ENCODE results near the gene GIGYF2.

GIGYF2 gene

GRCh38 chr2:232809349-232810124 lies 112.4 kb downstream of the GIGYF2 start:
- H3K27ac Mint-ChIP-seq, result no peak overlapping the region
- H3K36me3 Mint-ChIP-seq, result peaks cover 18% of the 10 kb centered on the region
- peaks cover 9% of the 10 kb centered on the region for H3K4me1 Mint-ChIP-seq
- no peaks in the 10 kb centered on the region for H3K9me3 Mint-ChIP-seq
- H3K27me3 Mint-ChIP-seq, result no peaks in the 10 kb centered on the region
- H3K4me3 Mint-ChIP-seq, result no peak overlapping the region

DNA sequence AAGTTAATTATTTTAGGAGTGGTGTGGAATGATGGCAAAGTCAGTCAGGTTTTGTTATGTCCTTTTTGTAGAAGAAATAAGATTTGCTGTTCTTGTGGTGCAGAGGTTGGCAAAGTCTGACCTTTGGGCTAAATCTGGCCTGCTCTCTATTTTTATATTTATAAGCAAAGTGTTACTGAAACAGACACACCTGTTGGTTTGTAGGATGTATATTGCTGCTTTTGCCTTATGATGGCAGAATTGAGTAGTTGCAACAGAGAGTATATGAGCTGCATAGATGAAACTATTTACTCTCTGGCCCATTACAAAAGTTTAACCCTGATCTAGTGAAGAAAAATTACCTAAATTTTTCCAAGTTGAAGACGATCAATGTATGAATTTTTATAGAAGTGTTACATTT lies 113.3 kb downstream of the GIGYF2 start:
- no peak overlapping the region for H3K4me3 Mint-ChIP-seq
- H3K9me3 Mint-ChIP-seq, result no peaks in the 10 kb centered on the region

GRCh38 chr2:232815569-232815968 lies 118.4 kb downstream of the GIGYF2 start:
- no peak overlapping the region for H3K4me3 Mint-ChIP-seq
- peaks cover 4% of the 10 kb centered on the region for H3K4me1 Mint-ChIP-seq
- H3K9me3 Mint-ChIP-seq, result no peaks in the 10 kb centered on the region
- H3K36me3 Mint-ChIP-seq, result peaks cover 16% of the 10 kb centered on the region
- no peaks in the 10 kb centered on the region for H3K27me3 Mint-ChIP-seq
- no peak overlapping the region for H3K27ac Mint-ChIP-seq

More for the DNA sequence above, 113.3 kb downstream of the GIGYF2 start:
- Mint-ChIP-seq H3K27ac (no peak overlapping the region), H3K36me3 (peaks cover 14% of the 10 kb centered on the region), H3K4me1 (peaks cover 1% of the 10 kb centered on the region), H3K27me3 (no peaks in the 10 kb centered on the region)

- Mint-ChIP-seq H3K36me3 (peaks cover 19% of the 10 kb centered on the region), H3K4me1 (peaks cover 4% of the 10 kb centered on the region), H3K4me3 (no peak overlapping the region), H3K9me3 (no peaks in the 10 kb centered on the region), H3K27ac (no peak overlapping the region), H3K27me3 (no peaks in the 10 kb centered on the region)
Measured at GRCh38 chr2:232816657-232817056, 119.5 kb downstream of the GIGYF2 start.

- H3K4me1 Mint-ChIP-seq, result peaks cover 4% of the 10 kb centered on the region
Measured at GRCh38 chr2:232817756-232818155, 120.6 kb downstream of the GIGYF2 start.

DNA sequence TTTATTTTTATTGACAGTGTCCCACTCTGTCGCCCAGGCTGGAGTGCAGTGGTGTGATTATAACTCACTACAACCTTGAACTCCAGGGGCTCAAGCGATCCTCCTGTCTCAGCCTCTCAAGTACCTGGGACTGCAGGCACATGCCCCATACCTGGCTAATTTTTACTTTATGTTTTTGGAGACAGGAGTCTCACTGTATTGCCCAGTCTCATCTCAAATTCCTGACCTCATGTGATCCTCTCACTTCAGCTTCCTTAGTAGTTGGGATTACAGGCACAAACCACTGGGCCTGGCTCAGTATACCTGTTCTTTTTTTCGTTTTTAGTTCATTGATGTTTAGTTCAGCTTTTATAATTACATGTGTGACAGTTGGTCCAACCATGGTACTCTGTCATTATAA lies 132.9 kb downstream of the GIGYF2 start:
- H3K27me3 Mint-ChIP-seq, result no peaks in the 10 kb centered on the region
- H3K4me1 Mint-ChIP-seq, result peaks cover 9% of the 10 kb centered on the region
- no peak overlapping the region for H3K4me3 Mint-ChIP-seq
- no peak overlapping the region for H3K27ac Mint-ChIP-seq
- peaks cover 28% of the 10 kb centered on the region for H3K36me3 Mint-ChIP-seq
- no peaks in the 10 kb centered on the region for H3K9me3 Mint-ChIP-seq

More at GRCh38 chr2:232817756-232818155, 120.6 kb downstream of the GIGYF2 start:
- H3K27me3 Mint-ChIP-seq, result no peaks in the 10 kb centered on the region
- H3K9me3 Mint-ChIP-seq, result no peaks in the 10 kb centered on the region
- no peak overlapping the region for H3K27ac Mint-ChIP-seq
- peaks cover 19% of the 10 kb centered on the region for H3K36me3 Mint-ChIP-seq
- no peak overlapping the region for H3K4me3 Mint-ChIP-seq

DNA sequence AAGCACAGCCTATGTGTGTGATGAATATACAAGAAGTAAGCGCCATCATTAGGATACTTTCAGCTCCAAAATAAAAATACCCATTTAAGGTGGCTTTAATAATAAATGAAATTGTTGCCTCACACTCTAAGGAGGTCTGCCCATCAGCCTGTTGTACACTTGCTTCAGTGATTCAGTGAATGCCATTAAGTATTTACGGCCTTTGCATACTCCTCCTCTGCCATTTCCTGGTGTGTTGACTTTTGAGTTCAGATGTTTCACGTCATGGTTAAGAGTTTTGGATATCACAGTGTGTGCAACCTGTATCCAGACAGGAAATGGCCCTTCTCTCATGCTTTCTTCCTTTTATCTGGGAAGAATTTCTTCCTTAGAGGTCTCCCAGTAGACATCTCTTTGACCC lies 134.4 kb downstream of the GIGYF2 start:
- Mint-ChIP-seq H3K4me3 (no peak overlapping the region), H3K4me1 (peaks cover 9% of the 10 kb centered on the region), H3K36me3 (peaks cover 18% of the 10 kb centered on the region), H3K27me3 (no peaks in the 10 kb centered on the region), H3K9me3 (no peaks in the 10 kb centered on the region), H3K27ac (no peak overlapping the region)

DNA sequence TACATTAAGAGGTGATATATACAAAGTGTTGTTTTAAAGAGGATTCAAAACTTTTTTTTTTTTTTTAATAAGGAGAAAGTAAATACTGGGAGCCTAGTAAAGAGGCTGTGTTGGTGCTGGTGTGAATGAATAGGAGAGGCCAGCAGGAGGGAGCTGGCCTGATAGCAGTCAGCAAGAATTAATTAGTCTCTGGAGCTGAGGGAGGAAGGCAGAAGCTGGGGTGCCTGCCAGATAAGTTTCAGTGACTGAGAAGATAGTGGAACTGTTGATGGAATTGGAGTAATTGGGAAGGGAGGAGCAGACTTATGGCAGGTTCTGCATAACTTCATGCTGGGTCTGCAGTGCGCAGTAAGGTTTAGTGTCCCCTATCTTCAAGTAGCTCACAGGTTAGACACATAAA lies 136.7 kb downstream of the GIGYF2 start:
- H3K36me3 Mint-ChIP-seq, result peaks cover 18% of the 10 kb centered on the region

DNA sequence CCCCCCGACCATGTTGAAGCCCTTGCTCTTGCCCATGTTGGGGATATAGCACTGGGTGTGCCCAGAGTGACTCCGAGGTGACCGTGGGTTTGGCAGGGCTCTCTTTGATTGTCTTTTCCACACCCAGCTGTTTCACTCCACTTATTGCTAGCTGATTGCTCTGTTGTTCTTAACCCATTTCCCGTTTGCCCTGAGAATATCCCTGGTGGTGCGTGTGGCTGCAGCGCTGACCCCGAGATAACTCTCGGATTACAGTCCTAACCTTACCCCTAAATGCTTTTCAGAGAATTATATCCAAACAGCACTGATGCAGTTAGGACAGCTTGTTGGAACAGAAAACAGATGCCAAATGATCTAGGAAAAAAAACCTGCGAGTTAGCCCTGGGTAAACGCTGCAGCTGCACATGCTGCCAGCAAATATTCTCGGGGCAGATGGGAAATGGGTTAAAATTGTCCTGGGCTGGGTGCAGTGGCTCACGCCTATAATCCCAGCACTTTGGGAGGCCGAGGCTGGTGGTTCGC lies 138.6 kb downstream of the GIGYF2 start:
- H3K9me3 Mint-ChIP-seq, result no peaks in the 10 kb centered on the region
- peaks cover 16% of the 10 kb centered on the region for H3K36me3 Mint-ChIP-seq
- H3K4me3 Mint-ChIP-seq, result no peak overlapping the region
- H3K4me1 Mint-ChIP-seq, result peaks cover 33% of the 10 kb centered on the region
- peak overlapping the region; percentile 5 for H3K27ac Mint-ChIP-seq
- no peaks in the 10 kb centered on the region for H3K27me3 Mint-ChIP-seq

More for the DNA sequence above, 136.7 kb downstream of the GIGYF2 start:
- H3K4me3 Mint-ChIP-seq, result no peak overlapping the region
- peaks cover 25% of the 10 kb centered on the region for H3K4me1 Mint-ChIP-seq
- H3K27me3 Mint-ChIP-seq, result no peaks in the 10 kb centered on the region
- peak overlapping the region; percentile 12 for H3K27ac Mint-ChIP-seq
- no peaks in the 10 kb centered on the region for H3K9me3 Mint-ChIP-seq

DNA sequence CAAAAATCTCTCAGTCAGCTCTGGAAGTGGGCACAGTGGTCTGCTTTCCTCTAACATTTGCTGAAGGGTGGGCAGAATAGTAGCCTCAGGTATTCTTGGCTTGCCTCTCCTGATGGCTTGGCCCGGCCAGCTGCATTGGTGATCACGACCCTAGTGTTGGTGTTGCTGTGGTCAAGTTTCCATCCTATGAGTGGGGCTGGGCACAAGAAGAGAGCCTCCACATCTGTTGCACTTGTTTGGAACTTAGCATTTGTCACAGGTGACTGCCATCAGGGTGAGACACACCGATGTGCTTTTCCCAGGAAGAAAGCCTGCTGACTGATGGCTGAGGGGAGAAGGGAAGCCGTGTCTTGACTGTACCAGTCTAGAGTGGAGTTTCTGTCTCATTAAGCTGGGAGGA lies 139.8 kb downstream of the GIGYF2 start:
- H3K4me3 Mint-ChIP-seq, result no peak overlapping the region
- H3K27ac Mint-ChIP-seq, result peak overlapping the region; percentile 12
- H3K9me3 Mint-ChIP-seq, result no peaks in the 10 kb centered on the region
- no peaks in the 10 kb centered on the region for H3K27me3 Mint-ChIP-seq
- peaks cover 15% of the 10 kb centered on the region for H3K36me3 Mint-ChIP-seq
- peaks cover 31% of the 10 kb centered on the region for H3K4me1 Mint-ChIP-seq

- Mint-ChIP-seq H3K9me3 (no peaks in the 10 kb centered on the region), H3K27ac (peak overlapping the region; percentile 87), H3K36me3 (peaks cover 14% of the 10 kb centered on the region), H3K4me1 (peaks cover 28% of the 10 kb centered on the region), H3K27me3 (no peaks in the 10 kb centered on the region), H3K4me3 (peak overlapping the region; percentile 49)
Measured at GRCh38 chr2:232838406-232838874, 141.3 kb downstream of the GIGYF2 start.

- Mint-ChIP-seq H3K4me1 (peaks cover 28% of the 10 kb centered on the region), H3K36me3 (peaks cover 14% of the 10 kb centered on the region), H3K27me3 (no peaks in the 10 kb centered on the region), H3K27ac (peak overlapping the region; percentile 20), H3K4me3 (no peak overlapping the region), H3K9me3 (no peaks in the 10 kb centered on the region)
Measured at GRCh38 chr2:232839411-232840079, 142.4 kb downstream of the GIGYF2 start.

GRCh38 chr2:232842689-232843088 lies 145.6 kb downstream of the GIGYF2 start:
- H3K9me3 Mint-ChIP-seq, result no peaks in the 10 kb centered on the region
- H3K27me3 Mint-ChIP-seq, result no peaks in the 10 kb centered on the region
- H3K4me3 Mint-ChIP-seq, result no peak overlapping the region
- H3K27ac Mint-ChIP-seq, result no peak overlapping the region
- peaks cover 19% of the 10 kb centered on the region for H3K4me1 Mint-ChIP-seq
- peaks cover 18% of the 10 kb centered on the region for H3K36me3 Mint-ChIP-seq

GRCh38 chr2:232843834-232844233 lies 146.7 kb downstream of the GIGYF2 start:
- Mint-ChIP-seq H3K27ac (no peak overlapping the region), H3K4me1 (peaks cover 7% of the 10 kb centered on the region), H3K36me3 (peaks cover 16% of the 10 kb centered on the region), H3K9me3 (no peaks in the 10 kb centered on the region), H3K4me3 (no peak overlapping the region), H3K27me3 (no peaks in the 10 kb centered on the region)

DNA sequence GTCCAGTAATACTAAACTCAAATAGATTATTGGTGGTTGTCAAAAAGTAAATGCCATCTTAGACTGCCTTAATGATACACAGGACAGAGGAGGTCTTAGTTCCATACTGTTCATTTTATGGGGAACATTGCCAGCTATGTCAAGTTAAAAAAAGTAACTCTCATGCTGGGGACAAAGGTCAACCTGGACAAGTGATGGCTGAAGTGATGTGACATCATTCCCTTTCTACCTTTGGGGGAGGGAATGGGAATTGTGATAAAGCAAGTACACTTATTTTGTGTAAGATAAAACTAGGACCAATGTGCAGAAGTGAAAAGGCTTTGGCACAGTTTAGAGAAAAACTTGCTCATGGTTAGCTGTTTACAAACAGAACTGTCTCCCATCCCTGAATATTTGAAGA lies 148.9 kb downstream of the GIGYF2 start:
- no peak overlapping the region for H3K4me3 Mint-ChIP-seq
- H3K27ac Mint-ChIP-seq, result no peak overlapping the region
- no peaks in the 10 kb centered on the region for H3K27me3 Mint-ChIP-seq
- no peaks in the 10 kb centered on the region for H3K9me3 Mint-ChIP-seq
- no peaks in the 10 kb centered on the region for H3K4me1 Mint-ChIP-seq
- peaks cover 15% of the 10 kb centered on the region for H3K36me3 Mint-ChIP-seq

- Mint-ChIP-seq H3K36me3 (peaks cover 9% of the 10 kb centered on the region), H3K4me1 (peaks cover 3% of the 10 kb centered on the region), H3K27ac (no peak overlapping the region), H3K4me3 (no peak overlapping the region), H3K27me3 (no peaks in the 10 kb centered on the region), H3K9me3 (no peaks in the 10 kb centered on the region)
Measured at GRCh38 chr2:232850039-232850438, 152.9 kb downstream of the GIGYF2 start.

Data from activated naive CD4-positive, alpha-beta T cell treated with anti-CD3 and anti-CD28 coated beads, Interleukin-2, amount 50 U/mL, for 24 hours (primary cell).